Astrocyte of the spinal cord (primary cell): ENCODE results near the gene CALN1.

ENCODE experiments used
- DNase-seq: peaks from one replicate; pipeline ENCODE4 v3.0.0; 2011; ENCODE audit warnings: low read depth, low spot score
- H3K4me3 ChIP-seq: 2 replicates; pipeline ENCODE4 v1.5.1; 2011; ENCODE audit warnings: low read depth, mild to moderate bottlenecking, low read length, moderate library complexity
- in situ Hi-C: cut with HindIII; loops from 2 replicates; pipeline ENCODE4 v1.10.0; 2017; ENCODE audit warnings: low sequenced_read_pairs
- TF ChIP-seq, protein P1 (sequence below): IDR thresholded peaks from 2 replicates; pipeline ENCODE4 v1.5.1; 2012; ENCODE audit warnings: low read depth, mild to moderate bottlenecking, low read length, inconsistent platforms

CALN1 gene

DNA sequence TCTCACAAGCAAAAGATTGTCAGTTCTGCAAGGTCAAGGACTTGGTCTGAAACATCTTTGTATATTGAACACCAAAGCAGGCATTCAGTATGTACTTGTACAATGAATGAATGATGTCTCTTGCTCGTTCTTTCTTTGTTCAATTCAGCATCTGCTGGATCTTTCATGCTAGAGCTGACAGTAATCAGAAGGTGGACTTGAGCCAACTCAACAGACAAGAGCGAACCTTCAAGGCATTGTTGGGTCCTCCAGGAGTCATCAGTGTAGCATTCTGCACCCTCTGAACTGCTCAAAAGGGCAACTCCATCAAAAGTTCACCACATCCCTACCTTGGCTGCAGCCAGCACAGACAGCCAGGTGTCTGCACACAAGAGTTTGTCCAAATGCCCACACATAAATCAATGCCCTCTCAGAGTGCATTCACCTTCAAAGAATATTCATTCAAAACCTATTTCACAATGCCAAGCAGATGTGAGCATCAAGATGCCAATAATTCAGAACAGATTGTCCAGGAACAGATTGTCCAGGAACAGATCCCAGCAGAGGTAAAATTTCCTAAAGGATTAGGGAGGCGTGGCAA is 386.7 kb downstream of the CALN1 start:
- in situ Hi-C loops, result no loop called here
- H3K4me3 ChIP-seq, result no peak overlapping the region
- no peak for DNase-seq
- TF ChIP-seq, protein P1, sequence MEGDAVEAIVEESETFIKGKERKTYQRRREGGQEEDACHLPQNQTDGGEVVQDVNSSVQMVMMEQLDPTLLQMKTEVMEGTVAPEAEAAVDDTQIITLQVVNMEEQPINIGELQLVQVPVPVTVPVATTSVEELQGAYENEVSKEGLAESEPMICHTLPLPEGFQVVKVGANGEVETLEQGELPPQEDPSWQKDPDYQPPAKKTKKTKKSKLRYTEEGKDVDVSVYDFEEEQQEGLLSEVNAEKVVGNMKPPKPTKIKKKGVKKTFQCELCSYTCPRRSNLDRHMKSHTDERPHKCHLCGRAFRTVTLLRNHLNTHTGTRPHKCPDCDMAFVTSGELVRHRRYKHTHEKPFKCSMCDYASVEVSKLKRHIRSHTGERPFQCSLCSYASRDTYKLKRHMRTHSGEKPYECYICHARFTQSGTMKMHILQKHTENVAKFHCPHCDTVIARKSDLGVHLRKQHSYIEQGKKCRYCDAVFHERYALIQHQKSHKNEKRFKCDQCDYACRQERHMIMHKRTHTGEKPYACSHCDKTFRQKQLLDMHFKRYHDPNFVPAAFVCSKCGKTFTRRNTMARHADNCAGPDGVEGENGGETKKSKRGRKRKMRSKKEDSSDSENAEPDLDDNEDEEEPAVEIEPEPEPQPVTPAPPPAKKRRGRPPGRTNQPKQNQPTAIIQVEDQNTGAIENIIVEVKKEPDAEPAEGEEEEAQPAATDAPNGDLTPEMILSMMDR, result no peak

DNA sequence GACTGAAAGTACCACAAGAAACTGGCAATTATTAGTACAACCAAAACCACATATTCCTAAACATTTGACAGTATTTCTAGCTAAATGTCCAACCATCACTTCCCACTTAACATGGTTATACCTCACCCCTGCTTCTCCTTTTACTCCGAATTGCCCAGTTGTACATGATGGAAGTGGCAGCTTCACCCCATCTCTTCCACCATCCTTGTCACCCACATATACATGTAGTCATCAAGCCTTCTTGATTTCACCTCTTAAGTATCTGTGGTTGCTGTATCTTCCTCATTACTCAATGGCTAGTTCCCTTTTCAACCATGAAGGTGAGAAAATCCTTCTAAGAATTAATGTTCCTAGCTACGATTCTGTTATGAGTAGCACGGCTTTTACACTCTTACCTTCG is 388.2 kb downstream of the CALN1 start:
- DNase-seq, result no peak
- H3K4me3 ChIP-seq, result no peak overlapping the region
- TF ChIP-seq, protein P1, result no peak
- in situ Hi-C loops, result no loop called here

DNA sequence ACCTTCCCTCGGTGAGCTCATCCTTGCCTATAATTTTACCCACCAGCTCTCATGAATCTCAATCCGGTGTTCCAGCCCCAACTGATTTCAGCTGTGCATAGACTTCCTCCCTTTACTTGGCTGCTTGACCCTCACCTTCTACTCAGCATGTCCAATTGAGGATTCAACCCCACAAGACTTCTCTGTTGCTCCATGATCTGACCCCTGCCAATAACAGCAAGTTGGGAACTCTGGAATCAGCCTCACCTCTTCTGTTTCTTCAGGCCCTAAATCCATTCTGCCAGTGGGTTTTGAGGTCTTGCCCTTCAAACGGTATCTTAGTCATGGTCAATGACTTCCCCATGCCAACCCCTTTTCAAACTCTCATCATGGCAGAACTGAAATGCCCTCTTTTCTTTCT is 390.4 kb downstream of the CALN1 start:
- H3K4me3 ChIP-seq, result no peak overlapping the region
- no peak for DNase-seq
- in situ Hi-C loops, result no loop called here
- TF ChIP-seq, protein P1, result no peak

DNA sequence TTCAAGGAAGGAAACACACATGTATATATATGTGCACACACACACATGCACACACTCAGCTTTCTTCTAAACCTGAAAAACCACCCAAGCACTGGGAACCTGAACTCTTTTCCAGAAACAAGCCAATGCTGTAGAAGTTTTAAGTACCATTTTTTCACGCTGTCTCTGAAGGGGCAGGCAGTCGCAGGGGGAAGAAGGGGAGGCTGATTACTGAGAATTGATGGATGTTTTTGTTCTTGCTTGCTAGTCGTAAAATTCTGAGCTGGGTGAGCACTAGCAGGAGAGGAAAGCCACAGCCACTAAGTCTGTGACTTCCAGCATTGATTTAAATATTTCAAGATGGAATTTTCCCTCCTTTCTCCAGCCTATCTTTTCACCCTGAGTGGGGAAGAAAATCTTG is 391.8 kb downstream of the CALN1 start:
- in situ Hi-C loops, result no loop called here
- no peak for DNase-seq
- TF ChIP-seq, protein P1, result no peak
- H3K4me3 ChIP-seq, result no peak overlapping the region

DNA sequence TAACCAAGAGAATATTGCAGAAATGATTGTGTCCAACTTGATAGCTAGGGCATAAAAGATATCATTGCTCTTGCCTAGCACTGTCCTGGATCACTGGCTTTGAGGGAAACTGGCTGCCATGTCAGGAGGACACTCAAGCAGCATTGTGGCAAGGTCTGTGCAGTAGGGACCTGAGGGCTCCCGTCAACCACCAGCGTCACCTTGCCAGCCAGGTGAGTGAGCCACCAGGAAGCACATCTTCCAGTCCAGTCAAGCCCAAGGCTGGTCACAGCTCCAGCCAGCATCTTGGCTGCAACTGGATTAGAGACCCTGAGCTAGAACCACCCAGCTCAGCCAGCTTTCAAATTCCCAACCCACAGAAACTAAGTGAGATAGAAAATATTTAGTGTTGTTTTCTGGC is 392.7 kb downstream of the CALN1 start:
- TF ChIP-seq, protein P1, result no peak
- H3K4me3 ChIP-seq, result no peak overlapping the region
- in situ Hi-C loops, result no loop called here
- DNase-seq, result no peak

DNA sequence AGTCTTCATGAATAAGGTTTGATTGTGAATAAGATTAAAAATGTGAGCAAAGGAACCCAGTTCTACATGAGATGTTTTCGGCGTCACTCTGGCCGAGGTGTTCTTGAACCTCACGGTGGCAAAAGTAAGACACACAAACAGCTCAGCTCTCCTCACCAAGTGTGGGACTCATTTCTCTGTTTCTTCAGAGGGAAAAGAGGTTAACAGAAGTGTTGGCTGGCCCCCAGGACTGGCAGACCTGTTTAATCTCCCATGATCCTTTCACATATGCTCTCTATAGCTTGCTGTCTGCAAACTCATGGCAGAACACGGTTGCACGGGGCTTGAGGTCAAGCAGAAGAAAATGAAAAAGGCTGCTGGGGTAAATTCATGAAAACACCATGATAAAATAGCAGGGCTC is 394.4 kb downstream of the CALN1 start:
- in situ Hi-C loops, result no loop called here
- H3K4me3 ChIP-seq, result no peak overlapping the region
- TF ChIP-seq, protein P1, result no peak
- DNase-seq, result no peak

DNA sequence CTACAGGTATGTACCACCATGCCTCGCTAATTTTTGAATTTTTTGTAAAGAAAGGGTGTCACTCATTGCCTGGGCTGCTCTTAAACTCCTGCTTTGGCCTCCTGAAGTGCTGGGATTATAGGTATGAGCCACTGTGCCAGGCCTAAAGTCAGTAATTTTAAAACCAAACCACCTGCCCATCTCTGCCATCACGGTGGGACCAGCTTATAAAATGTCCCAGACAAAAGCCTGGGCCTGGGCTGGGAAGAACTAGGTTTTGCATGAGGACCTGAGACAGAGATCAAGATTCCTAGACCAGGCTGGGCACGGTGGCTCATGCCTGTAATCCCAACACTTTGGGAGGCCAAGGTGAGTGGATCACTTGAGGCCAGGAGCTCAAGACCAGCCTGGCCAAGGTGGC is 395.6 kb downstream of the CALN1 start:
- no peak overlapping the region for H3K4me3 ChIP-seq
- TF ChIP-seq, protein P1, result no peak
- in situ Hi-C loops, result no loop called here
- no peak for DNase-seq
